AG04449 (cell line): Measurements from ENCODE around the gene ZNF317.
A peak's percentile ranks its signal among the peaks of the same experiment; 100 is the strongest.
"Not testable (repeated sequence)": the region's sequence is repeated elsewhere in the genome, so short reads cannot be mapped to it uniquely, and the experiment has no call there.

ENCODE experiments used
- CTCF ChIA-PET: fragments of 350-600 bp; formaldehyde crosslinking; extraction: SDS; loops from one replicate; lab custom pipeline; 2021; ENCODE audit warnings: antibody characterized with exemption; lab: Yijun Ruan, JAX
- POLR2A ChIA-PET: fragments of 400-600, 350-600 bp; formaldehyde crosslinking; extraction: SDS; loops from one replicate; lab custom pipeline; 2020; ENCODE audit warnings: antibody characterized with exemption, inconsistent platforms; lab: Yijun Ruan, JAX
- DNase-seq: peaks from one replicate; pipeline ENCODE4 v3.0.0-alpha.2; 2010; ENCODE audit warnings: low read depth, low spot score
- H3K4me3 ChIP-seq: 2 replicates; pipeline ENCODE4 v1.5.1; 2011; ENCODE audit warnings: low read depth, mild to moderate bottlenecking, control low read depth, low read length
- TF ChIP-seq, protein P1 (sequence below): IDR thresholded peaks from one replicate; pipeline ENCODE4 v1.5.1; 2011; ENCODE audit warnings: mild to moderate bottlenecking, moderate library complexity, low read length, control low read depth, inconsistent platforms; ENCODE audit not compliant: insufficient read depth; ENCODE audit errors: missing control alignments

The ZNF317 gene

GRCh38 chr19:9178901-9179300, 38.7 kb downstream of the ZNF317 start, which contains the start of gene OR7D2:
TSS of gene OR7D2 (plus strand) at chr19:9178979. CDS start at chr19:9185782, 6,803 bp downstream.
- TF ChIP-seq, protein P1, sequence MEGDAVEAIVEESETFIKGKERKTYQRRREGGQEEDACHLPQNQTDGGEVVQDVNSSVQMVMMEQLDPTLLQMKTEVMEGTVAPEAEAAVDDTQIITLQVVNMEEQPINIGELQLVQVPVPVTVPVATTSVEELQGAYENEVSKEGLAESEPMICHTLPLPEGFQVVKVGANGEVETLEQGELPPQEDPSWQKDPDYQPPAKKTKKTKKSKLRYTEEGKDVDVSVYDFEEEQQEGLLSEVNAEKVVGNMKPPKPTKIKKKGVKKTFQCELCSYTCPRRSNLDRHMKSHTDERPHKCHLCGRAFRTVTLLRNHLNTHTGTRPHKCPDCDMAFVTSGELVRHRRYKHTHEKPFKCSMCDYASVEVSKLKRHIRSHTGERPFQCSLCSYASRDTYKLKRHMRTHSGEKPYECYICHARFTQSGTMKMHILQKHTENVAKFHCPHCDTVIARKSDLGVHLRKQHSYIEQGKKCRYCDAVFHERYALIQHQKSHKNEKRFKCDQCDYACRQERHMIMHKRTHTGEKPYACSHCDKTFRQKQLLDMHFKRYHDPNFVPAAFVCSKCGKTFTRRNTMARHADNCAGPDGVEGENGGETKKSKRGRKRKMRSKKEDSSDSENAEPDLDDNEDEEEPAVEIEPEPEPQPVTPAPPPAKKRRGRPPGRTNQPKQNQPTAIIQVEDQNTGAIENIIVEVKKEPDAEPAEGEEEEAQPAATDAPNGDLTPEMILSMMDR: no peak
- ChIA-PET POLR2A (no interaction called here), CTCF (interaction anchor here (1.5 kb wide), 1 partner anchor 26 kb away, joined by 3 read pairs; no protein-coding TSS in a partner anchor)
- no peak within 1 kb of the TSS for H3K4me3 ChIP-seq
- DNase-seq: no peak

DNA sequence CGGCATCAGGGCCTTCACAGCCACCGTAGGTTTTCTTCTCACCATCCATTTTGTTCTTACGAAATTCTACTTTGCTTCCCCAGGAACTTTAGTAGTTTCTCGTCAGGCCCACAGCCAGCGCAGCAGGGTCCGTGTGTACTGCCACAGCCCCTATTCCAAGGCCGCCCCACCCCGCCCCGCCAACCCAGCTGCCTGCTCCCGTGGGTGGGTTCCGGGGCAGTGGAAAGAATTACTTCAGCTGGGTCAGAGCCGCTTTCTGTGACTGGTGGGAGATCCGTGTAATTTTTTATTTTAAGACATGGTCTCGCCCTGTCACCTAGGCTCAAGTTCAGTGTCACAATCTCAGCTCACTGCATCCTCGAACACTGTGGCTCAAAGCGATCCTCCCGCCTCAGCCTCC, 42.8 kb downstream of the ZNF317 start:
- ChIA-PET CTCF (no interaction called here), POLR2A (no interaction called here)
- no peak overlapping the region for H3K4me3 ChIP-seq
- TF ChIP-seq, protein P1: no peak
- no peak for DNase-seq

GRCh38 chr19:9187191-9187590, 47.0 kb downstream of the ZNF317 start:
- no peak overlapping the region for H3K4me3 ChIP-seq
- no peak for DNase-seq
- CTCF ChIA-PET: interaction anchor here (1.4 kb wide), 1 partner anchor 18 kb away, joined by 4 read pairs; no protein-coding TSS in a partner anchor
- TF ChIP-seq, protein P1: no peak
- POLR2A ChIA-PET: no interaction called here

DNA sequence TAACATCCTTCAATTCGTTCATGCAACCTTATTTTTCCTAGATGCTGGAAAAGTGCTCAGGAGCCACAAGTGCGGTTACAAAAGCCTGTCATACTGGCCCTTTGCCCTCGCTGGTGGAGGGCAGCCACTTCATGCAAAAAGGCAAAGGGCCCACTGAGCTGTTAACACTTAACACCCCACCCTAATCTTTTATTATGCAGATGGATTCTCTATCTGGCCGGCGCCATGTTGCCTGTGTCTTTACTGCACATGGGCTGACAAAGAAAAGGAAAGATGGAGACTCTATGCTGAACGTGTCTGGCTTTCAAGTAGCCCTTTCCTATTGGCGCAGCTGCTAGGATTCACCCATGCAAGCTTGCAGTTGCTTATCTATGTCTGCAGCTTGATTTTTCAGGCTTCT, 49.3 kb downstream of the ZNF317 start:
- DNase-seq: no peak
- ChIA-PET POLR2A (no interaction called here), CTCF (interaction anchor here (1.2 kb wide), 1 partner anchor 16 kb away, joined by 3 read pairs; no protein-coding TSS in a partner anchor)
- no peak overlapping the region for H3K4me3 ChIP-seq
- TF ChIP-seq, protein P1: no peak

DNA sequence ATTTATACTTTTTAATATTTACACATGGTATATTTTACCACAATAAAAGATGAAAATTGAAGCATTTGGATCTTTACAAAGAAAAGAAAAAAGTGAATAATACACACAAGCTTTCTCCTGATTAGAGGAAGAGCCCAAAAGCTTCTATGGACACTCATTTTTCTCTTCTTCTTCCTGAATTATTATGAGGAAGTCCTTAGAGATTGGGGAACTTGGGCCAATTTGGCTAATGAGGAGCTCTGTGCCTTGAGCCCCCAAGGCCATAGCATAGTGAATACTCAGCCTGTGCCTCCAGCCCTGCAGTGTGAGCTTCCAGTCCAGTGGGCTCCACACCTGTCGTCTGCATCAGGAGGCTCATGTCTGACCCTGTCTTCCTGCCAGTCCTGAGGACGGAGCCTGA, 57.8 kb downstream of the ZNF317 start:
- DNase-seq, POLR2A ChIA-PET: not testable (repeated sequence)

DNA sequence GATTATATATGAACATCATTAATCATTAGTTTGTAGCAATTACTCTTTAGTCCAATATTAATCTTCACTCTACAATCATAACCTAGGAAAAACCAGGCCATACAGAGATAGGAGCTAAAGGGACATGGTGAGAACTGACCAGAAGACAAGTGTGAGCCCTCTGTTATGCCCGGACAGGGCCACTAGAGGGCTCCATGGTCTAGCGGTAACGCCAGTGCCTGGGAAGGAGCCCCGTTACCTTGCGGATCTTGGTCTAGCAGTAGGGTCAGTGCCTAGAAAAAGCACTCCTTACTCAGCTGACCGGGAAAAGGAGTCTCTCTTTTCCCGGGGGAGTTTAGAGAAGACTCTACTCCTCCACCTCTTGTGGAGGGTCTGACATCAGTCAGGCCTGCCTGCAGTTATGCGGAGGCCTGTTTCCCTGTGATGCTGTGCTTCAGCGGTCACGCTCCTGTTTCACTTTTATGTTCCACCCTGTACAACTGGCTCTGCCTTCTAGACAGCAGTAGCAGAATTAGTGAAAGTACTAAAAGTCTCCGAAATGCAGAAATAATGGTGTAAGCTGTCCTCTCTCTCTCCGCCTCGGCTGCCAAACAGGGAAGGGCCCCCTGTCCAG, 65.4 kb downstream of the ZNF317 start:
- TF ChIP-seq, protein P1: peak; percentile 83
- CTCF ChIA-PET: interaction anchor here (0.6 to 2.4 kb wide), 24 partner anchors 10 to 626 kb away, joined by 3 to 14 read pairs (median 4); partner anchors contain the start of genes OR7D2, ZNF121 and ZNF266
- POLR2A ChIA-PET: no interaction called here
- peak overlapping the region; percentile 40 for H3K4me3 ChIP-seq
- no peak for DNase-seq

More for the DNA sequence above, 57.8 kb downstream of the ZNF317 start:
- H3K4me3 ChIP-seq, CTCF ChIA-PET: not testable (repeated sequence)
